ENCODE measurements around the gene CACNA1E. TPM values are rescaled to one million over a fixed set of nuclear protein-coding genes. Genes with fewer than 3 reads are reported as not detected.

The CACNA1E gene
- total RNA-seq, 4 donors from 2014 or later, result 0.03 to 0.15 TPM; not detected in 2

DNA sequence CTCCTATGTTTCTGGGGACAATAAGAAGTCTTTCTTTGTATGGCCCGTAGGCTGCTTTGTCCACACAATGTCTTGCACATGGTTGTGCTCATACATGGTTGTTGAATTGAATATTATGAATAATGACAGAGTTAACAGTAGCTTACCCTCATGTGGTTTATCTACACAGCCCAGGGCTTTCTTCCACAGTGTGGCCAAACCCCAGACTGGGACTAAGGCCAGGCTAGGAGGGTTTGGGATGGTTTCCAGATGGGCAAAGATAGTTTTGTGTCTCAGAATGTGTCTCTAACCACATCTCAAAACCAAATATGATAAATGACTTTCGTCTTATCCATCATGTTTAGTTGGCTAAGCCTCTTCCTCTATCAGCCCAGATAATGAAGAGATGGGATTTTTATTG lies 65.2 kb downstream of the CACNA1E start:
- no peak for TF ChIP-seq POLR2A (IDR thresholded peaks at IDR 0.05)
- WGBS, 2 donors, result 53 to 56% methylated on average over 2 of the region's 2 CpGs
- DNase-seq (ENCODE audit: low spot score in 2 of 2), result no peak
- intact Hi-C loops (cut with DNase I; ENCODE audit: low total_unique reads), result no loop called here
- no peak overlapping the region for H3K4me3 ChIP-seq (ENCODE audit: low read depth, poor library complexity, severe bottlenecking)

DNA sequence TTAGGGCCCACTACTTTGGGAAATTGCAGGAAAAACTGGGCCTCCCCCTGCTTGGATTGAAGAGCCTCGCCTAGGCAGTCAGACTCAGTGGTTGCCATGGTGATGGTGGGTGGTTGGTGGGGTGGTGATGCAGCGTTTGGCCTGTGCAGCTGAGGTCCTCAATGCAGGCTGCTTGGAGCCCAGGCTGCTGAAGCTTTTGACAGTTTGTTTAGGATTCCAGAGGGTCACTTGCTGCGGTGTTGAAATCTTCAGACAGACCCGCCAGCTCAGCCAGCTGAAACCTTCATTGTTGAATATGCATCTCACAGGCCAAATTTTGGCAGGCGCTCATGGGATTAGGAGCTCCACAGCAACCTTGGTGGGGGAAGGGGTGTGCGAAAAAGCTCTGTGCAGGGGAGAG lies 67.9 kb downstream of the CACNA1E start:
- intact Hi-C loops (cut with DNase I; ENCODE audit: low total_unique reads), result no loop called here
- DNase-seq (ENCODE audit: low spot score in 2 of 2), result no peak
- TF ChIP-seq, protein P1, sequence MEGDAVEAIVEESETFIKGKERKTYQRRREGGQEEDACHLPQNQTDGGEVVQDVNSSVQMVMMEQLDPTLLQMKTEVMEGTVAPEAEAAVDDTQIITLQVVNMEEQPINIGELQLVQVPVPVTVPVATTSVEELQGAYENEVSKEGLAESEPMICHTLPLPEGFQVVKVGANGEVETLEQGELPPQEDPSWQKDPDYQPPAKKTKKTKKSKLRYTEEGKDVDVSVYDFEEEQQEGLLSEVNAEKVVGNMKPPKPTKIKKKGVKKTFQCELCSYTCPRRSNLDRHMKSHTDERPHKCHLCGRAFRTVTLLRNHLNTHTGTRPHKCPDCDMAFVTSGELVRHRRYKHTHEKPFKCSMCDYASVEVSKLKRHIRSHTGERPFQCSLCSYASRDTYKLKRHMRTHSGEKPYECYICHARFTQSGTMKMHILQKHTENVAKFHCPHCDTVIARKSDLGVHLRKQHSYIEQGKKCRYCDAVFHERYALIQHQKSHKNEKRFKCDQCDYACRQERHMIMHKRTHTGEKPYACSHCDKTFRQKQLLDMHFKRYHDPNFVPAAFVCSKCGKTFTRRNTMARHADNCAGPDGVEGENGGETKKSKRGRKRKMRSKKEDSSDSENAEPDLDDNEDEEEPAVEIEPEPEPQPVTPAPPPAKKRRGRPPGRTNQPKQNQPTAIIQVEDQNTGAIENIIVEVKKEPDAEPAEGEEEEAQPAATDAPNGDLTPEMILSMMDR (IDR thresholded peaks at IDR 0.05), result no peak
- TF ChIP-seq POLR2A (IDR thresholded peaks at IDR 0.05), result no peak
- WGBS, 2 donors, result 57 to 58% methylated on average over 6 of the region's 6 CpGs
- H3K4me3 ChIP-seq (ENCODE audit: low read depth, poor library complexity, severe bottlenecking), result no peak overlapping the region

DNA sequence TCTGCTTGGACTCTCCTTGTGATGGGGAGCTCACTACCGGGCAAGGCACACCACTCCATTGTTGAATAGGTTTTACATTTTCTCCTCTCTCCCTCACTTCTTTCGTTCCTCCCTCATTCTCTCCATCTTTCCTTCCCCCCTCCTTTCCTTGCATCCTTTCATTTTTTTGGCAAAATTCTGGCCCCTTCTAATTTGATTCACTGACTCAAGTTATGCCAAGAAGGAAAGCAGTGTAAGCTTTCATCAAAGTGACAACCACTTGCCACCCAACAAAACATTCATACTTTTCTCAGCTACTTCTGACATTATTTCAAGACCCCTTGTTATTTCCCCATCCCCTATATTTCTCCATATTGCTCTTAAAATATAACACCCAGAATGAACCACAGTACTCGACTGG lies 68.4 kb downstream of the CACNA1E start:
- 78% methylated on average over 3 of the region's 3 CpGs for WGBS, 2 donors
- intact Hi-C loops (cut with DNase I; ENCODE audit: low total_unique reads), result no loop called here
- TF ChIP-seq, protein P1 (IDR thresholded peaks at IDR 0.05), result no peak
- TF ChIP-seq POLR2A (IDR thresholded peaks at IDR 0.05), result no peak
- no peak overlapping the region for H3K4me3 ChIP-seq (ENCODE audit: low read depth, poor library complexity, severe bottlenecking)
- no peak for DNase-seq (ENCODE audit: low spot score in 2 of 2)

DNA sequence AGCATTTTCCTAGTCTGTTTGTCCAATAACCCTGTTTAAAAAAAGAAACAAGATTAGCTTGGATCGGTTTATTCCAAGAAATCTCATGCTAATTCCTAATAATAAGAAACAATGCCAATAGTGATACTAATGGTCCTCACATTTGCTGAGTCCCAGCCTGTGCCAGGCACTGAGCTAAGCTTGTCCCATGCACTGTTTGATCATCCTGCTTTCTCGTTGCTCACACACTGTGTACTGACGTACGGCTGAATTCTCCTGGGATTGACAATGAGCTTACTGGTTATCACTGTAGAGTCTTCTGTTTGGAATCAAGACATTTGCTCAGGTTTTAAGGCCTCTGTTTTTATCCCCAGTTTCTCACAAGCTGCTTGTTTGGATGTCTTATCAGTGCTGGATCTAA lies 71.1 kb downstream of the CACNA1E start:
- TF ChIP-seq, protein P1 (IDR thresholded peaks at IDR 0.05), result no peak
- no peak for TF ChIP-seq POLR2A (IDR thresholded peaks at IDR 0.05)
- WGBS, 2 donors, result 59 to 81% methylated on average over 4 of the region's 4 CpGs
- intact Hi-C loops (cut with DNase I; ENCODE audit: low total_unique reads), result no loop called here
- no peak overlapping the region for H3K4me3 ChIP-seq (ENCODE audit: low read depth, poor library complexity, severe bottlenecking)
- DNase-seq (ENCODE audit: low spot score in 2 of 2), result no peak

DNA sequence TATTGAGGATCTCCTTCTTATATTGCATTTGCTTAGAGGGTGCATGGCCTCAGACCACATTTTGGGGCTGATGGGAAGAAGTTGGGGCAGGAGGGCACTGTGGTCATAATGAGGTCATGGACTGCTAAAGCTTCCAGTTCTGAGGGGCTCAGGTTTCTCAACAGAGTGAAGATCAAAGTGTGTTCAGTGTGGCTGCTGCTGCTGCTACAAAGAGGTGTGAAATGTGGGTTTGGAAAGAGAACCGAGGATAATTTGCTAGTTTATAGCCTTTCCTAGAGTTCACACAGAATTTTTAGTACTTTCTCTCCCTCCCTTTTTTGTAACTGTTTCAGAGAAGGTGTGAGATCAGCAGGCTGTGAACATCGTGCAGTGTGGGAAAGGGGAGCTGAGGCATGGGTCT lies 73.3 kb downstream of the CACNA1E start:
- no peak overlapping the region for H3K4me3 ChIP-seq (ENCODE audit: low read depth, poor library complexity, severe bottlenecking)
- WGBS, 2 donors, result 15 to 30% methylated on average over 2 of the region's 2 CpGs
- TF ChIP-seq POLR2A (IDR thresholded peaks at IDR 0.05), result no peak
- TF ChIP-seq, protein P1 (IDR thresholded peaks at IDR 0.05), result no peak
- intact Hi-C loops (cut with DNase I; ENCODE audit: low total_unique reads), result no loop called here
- no peak for DNase-seq (ENCODE audit: low spot score in 2 of 2)

DNA sequence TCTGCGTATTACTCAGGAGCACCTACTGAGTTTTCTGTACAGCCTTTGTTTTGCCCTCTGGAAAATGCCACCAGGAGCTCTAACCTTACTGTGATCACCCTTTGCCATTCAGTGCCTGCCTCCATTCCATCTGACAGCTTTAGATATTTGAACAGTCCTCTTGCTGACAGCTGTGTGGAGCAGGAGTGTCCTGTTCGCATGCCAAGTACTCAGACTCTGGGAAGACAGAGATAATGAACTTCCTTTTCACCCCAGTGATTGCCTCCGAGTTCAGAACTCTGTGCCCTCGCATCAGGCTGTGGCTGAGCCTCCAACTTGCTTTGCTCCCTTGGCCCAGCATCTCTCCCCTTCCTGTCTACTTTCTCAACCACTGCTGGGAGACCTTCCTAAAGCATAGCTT lies 74.0 kb downstream of the CACNA1E start:
- 52 to 54% methylated on average over 4 of the region's 4 CpGs for WGBS, 2 donors
- no peak for TF ChIP-seq POLR2A (IDR thresholded peaks at IDR 0.05)
- TF ChIP-seq, protein P1 (IDR thresholded peaks at IDR 0.05), result no peak
- DNase-seq (ENCODE audit: low spot score in 2 of 2), result no peak
- intact Hi-C loops (cut with DNase I; ENCODE audit: low total_unique reads), result no loop called here
- no peak overlapping the region for H3K4me3 ChIP-seq (ENCODE audit: low read depth, poor library complexity, severe bottlenecking)

Data from lower leg skin (tissue), 4 donors.